Left kidney (tissue), 2 donors: ENCODE measurements around the gene MCCC1. TPM values are rescaled to one million over a fixed set of nuclear protein-coding genes. Genes with fewer than 3 reads are reported as not detected.

ENCODE experiments used
- DNase-seq: peaks from one replicate; pipeline ENCODE4 v3.0.0-alpha.2; 2013
- polyA plus RNA-seq: library from polyadenylated mRNA; unstranded; fragments of 120-200 nt; gene quantifications from one replicate; pipeline ENCODE4 v1.2.1, GENCODE V29; 2013; ENCODE audit not compliant: insufficient read length

MCCC1 gene
- polyA plus RNA-seq, 1 donor: 76.0 TPM

GRCh38 chr3:182983876-182984275 lies 115.4 kb downstream of the MCCC1 start:
- no peak for DNase-seq

- DNase-seq: no peak
Observed at GRCh38 chr3:182981038-182981380, 118.3 kb downstream of the MCCC1 start.

GRCh38 chr3:182980204-182981037 lies 118.9 kb downstream of the MCCC1 start, which contains the start of gene DCUN1D1:
TSS of gene DCUN1D1 (minus strand) at chr3:182980538. CDS start at chr3:182980489, 49 bp downstream.
- peak; percentile 81 for DNase-seq

GRCh38 chr3:182979674-182980191 lies 119.6 kb downstream of the MCCC1 start:
- peak; percentile 31 for DNase-seq

GRCh38 chr3:182979103-182979673 lies 120.1 kb downstream of the MCCC1 start:
- no peak for DNase-seq

GRCh38 chr3:182978387-182978786 lies 120.9 kb downstream of the MCCC1 start:
- DNase-seq: no peak

GRCh38 chr3:182973047-182973446 lies 126.2 kb downstream of the MCCC1 start:
- no peak for DNase-seq

- no peak for DNase-seq
Observed at GRCh38 chr3:182972387-182972786, 126.9 kb downstream of the MCCC1 start.

- DNase-seq: peak; percentile 41
Observed at GRCh38 chr3:182971637-182972036, 127.7 kb downstream of the MCCC1 start.

GRCh38 chr3:182970811-182971418 lies 128.4 kb downstream of the MCCC1 start:
- no peak for DNase-seq

GRCh38 chr3:182969853-182970252 lies 129.4 kb downstream of the MCCC1 start:
- no peak for DNase-seq

GRCh38 chr3:182969277-182969676 lies 130.0 kb downstream of the MCCC1 start:
- no peak for DNase-seq

- no peak for DNase-seq
Observed at GRCh38 chr3:182967218-182968204, 131.8 kb downstream of the MCCC1 start.

GRCh38 chr3:182965861-182966366 lies 133.4 kb downstream of the MCCC1 start:
- DNase-seq: no peak

Other genes starting within 250 kb of the MCCC1 start
- 62.2 TPM for gene DCUN1D1, start 119.0 kb downstream of the MCCC1 start, polyA plus RNA-seq
- 5.1 TPM for gene LAMP3, start 63.2 kb upstream of the MCCC1 start, polyA plus RNA-seq
- gene B3GNT5, start 153.8 kb upstream of the MCCC1 start, polyA plus RNA-seq: 28.6 TPM